ENCODE measurements around the gene AAK1. TPM values are rescaled to one million over a fixed set of nuclear protein-coding genes. Genes with fewer than 3 reads are reported as not detected.

The AAK1 gene
- total and polyA plus RNA-seq, 12 donors = 26.2 to 106 (median 68.5) TPM

GRCh38 chr2:69456154-69456553 lies 187.4 kb downstream of the AAK1 start:
- H3K9me3 ChIP-seq (replicated peaks in 1 of 3) = no peaks in the 10 kb centered on the region
- TF ChIP-seq POLR2A (IDR thresholded peaks at IDR 0.05) (no peak), CTCF (IDR thresholded peaks at IDR 0.05) (no peak)
- no peak for DNase-seq
- no peaks in the 10 kb centered on the region for H3K27me3 ChIP-seq
- H3K36me3 ChIP-seq (replicated peaks in 1 of 2) = no peaks in the 10 kb centered on the region
- 92 to 97% (median 94%) methylated on average over 7 of the region's 7 CpGs for WGBS, 4 donors
- no peak overlapping the region for H3K27ac ChIP-seq
- no peaks in the 10 kb centered on the region for H3K4me1 ChIP-seq (replicated peaks in 1 of 2)
- H3K4me3 ChIP-seq = no peak overlapping the region
- intact Hi-C loops (cut with DNase I) = no loop called here

DNA sequence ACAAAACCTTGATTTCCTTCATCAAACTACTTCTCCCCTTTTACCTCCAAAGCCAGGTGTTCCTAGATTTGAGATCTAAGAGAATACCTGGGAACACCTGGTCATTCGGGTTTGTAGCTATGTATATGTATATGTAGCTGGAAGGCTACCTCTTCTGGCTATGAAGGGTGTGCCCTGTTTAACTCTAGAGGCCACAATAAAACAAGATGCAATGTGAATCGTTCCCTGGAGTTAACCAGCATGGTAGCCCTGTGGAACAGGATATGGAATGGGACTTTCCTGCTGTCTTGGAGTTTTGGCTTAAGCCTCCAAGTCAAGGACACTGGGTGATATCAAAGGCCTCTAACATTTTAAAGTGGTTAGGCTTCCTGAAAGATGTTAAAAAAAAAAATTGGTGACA lies 188.6 kb downstream of the AAK1 start:
- 84 to 97% (median 88%) methylated on average over 2 of the region's 2 CpGs for WGBS, 4 donors
- no peak for DNase-seq

GRCh38 chr2:69453475-69454129 lies 189.9 kb downstream of the AAK1 start:
- 82 to 87% (median 84%) methylated on average over 4 of the region's 4 CpGs for WGBS, 4 donors
- Histone ChIP-seq H3K9me3 (replicated peaks in 1 of 3) (no peaks in the 10 kb centered on the region), H3K27me3 (no peaks in the 10 kb centered on the region), H3K4me3 (no peak overlapping the region), H3K36me3 (replicated peaks in 1 of 2) (no peaks in the 10 kb centered on the region), H3K4me1 (replicated peaks in 1 of 2) (no peaks in the 10 kb centered on the region), H3K27ac (no peak overlapping the region)
- DNase-seq = no peak
- intact Hi-C loops (cut with DNase I) = no loop called here
- TF ChIP-seq CTCF (IDR thresholded peaks at IDR 0.05) (no peak), POLR2A (IDR thresholded peaks at IDR 0.05) (no peak)

More for the DNA sequence above, 188.6 kb downstream of the AAK1 start:
- Histone ChIP-seq H3K27ac (no peak overlapping the region), H3K27me3 (no peaks in the 10 kb centered on the region), H3K36me3 (replicated peaks in 1 of 2) (no peaks in the 10 kb centered on the region), H3K4me3 (no peak overlapping the region), H3K9me3 (replicated peaks in 1 of 3) (no peaks in the 10 kb centered on the region), H3K4me1 (replicated peaks in 1 of 2) (no peaks in the 10 kb centered on the region)
- intact Hi-C loops (cut with DNase I) = no loop called here
- TF ChIP-seq CTCF (IDR thresholded peaks at IDR 0.05) = no peak
- no peak for TF ChIP-seq POLR2A (IDR thresholded peaks at IDR 0.05)

GRCh38 chr2:69452687-69453086 lies 190.9 kb downstream of the AAK1 start:
- TF ChIP-seq CTCF (IDR thresholded peaks at IDR 0.05) = no peak
- no peak for TF ChIP-seq POLR2A (IDR thresholded peaks at IDR 0.05)
- 92 to 100% (median 97%) methylated on average over 3 of the region's 3 CpGs for WGBS, 4 donors
- no peak overlapping the region for H3K4me3 ChIP-seq

More at GRCh38 chr2:69452687-69453086, 190.9 kb downstream of the AAK1 start:
- Histone ChIP-seq H3K4me1 (replicated peaks in 1 of 2) (no peaks in the 10 kb centered on the region), H3K27me3 (no peaks in the 10 kb centered on the region), H3K9me3 (replicated peaks in 1 of 3) (no peaks in the 10 kb centered on the region), H3K36me3 (replicated peaks in 1 of 2) (no peaks in the 10 kb centered on the region), H3K27ac (no peak overlapping the region)
- intact Hi-C loops (cut with DNase I) = no loop called here
- no peak for DNase-seq

Measured in adrenal gland (tissue), 12 donors.